GM12864 (cell line): Measurements from ENCODE around the gene DEF6.

Experiments used
- DNase-seq: peaks from one replicate; pipeline ENCODE4 v3.0.0-alpha.2; 2011; ENCODE audit warnings: low read depth
- H3K4me3 ChIP-seq: 2 replicates; pipeline ENCODE4 v1.5.1; 2011; ENCODE audit warnings: mild to moderate bottlenecking, low read depth, low read length, control low read depth
- CTCF ChIP-seq: IDR thresholded peaks from 2 replicates; pipeline ENCODE4 v1.5.1; 2011; ENCODE audit warnings: low read depth, mild to moderate bottlenecking, moderate library complexity, low read length, control low read depth, inconsistent platforms; ENCODE audit errors: missing control alignments

Gene DEF6

GRCh38 chr6:35265523-35265922, 32.1 kb upstream of the DEF6 start:
- DNase-seq, result no peak
- no peak for TF ChIP-seq CTCF
- no peak overlapping the region for H3K4me3 ChIP-seq

DNA sequence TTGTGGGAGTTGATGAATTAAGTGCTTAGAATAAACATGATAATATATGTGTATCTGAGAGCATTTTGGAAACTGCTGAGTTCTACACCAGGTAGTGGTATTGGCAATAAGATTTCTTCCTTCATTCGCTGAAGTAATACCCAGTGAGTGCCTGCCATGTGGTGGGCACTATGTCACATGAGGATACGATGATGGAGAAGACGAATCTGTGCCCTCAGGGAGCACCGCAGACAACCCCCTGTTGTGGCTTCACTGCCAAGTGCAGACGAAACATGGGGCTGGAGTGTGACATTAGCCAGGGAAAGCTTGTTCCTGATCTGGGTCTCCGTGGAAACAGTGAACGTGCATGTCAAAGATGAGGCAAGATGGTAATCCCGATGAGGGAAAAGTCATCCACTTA, 30.2 kb upstream of the DEF6 start:
- H3K4me3 ChIP-seq, result no peak overlapping the region
- TF ChIP-seq CTCF, result no peak
- DNase-seq, result no peak

- H3K4me3 ChIP-seq, result no peak overlapping the region
- TF ChIP-seq CTCF, result no peak
- DNase-seq, result no peak
Measured at GRCh38 chr6:35267897-35268296, 29.7 kb upstream of the DEF6 start.

DNA sequence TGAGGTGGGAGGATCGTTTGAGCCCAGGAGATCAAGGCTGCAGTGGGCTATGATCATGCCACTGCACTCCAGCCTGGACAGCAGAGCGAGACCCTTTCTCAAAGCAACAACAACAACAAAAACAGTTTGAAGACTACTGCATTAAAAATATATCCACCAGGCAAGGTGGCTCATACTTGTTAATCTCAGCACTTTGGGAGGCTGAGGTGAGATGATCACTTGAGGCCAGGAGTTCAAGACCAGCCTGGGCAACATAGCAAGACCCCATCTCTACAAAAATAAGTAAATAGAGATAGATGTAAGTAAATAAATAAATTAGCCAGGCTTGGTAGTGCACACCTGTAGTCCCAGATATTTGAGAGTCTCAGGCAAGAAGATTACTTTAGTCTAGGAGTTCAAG, 25.6 kb upstream of the DEF6 start:
- H3K4me3 ChIP-seq, result no peak overlapping the region
- TF ChIP-seq CTCF, result no peak
- no peak for DNase-seq

DNA sequence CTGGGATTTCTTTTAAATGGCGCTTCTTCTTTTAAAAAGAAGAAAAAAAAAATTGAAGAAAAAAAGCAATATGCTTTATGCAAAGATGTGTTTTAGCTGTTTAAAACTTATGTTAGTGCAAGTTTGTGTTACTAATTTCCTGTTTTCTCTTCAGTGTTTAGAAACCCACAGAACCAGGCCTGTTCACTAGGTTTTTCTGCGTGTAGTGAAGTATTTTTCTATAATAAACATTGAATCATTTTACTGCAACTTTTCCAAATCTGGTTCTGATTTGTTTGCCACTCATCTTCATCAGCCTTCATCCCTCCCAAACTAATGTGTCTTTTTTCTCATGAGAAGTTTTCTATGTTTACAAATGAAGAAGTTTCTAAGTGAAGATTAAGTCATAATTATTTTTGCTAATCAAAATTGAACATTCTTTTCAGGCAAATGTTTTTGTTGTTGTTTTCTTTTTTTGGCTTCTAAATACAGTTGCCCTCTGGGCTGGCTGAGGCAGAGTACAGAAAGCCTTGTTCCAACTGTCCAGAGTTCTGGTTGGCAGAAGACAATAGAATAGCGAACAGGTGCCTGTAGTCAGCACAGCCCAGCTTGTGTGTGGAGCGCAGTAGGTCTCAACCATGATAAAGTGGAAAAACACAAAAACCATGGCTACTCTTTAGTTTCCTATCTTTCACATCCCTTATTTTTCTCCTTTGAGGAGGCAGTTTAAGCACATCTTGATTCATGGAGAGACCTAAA, 23.6 kb upstream of the DEF6 start:
- no peak overlapping the region for H3K4me3 ChIP-seq
- TF ChIP-seq CTCF, result no peak
- no peak for DNase-seq

- H3K4me3 ChIP-seq, result no peak overlapping the region
- TF ChIP-seq CTCF, result no peak
- no peak for DNase-seq
Measured at GRCh38 chr6:35275744-35276260, 21.8 kb upstream of the DEF6 start.

- no peak overlapping the region for H3K4me3 ChIP-seq
- no peak for DNase-seq
- no peak for TF ChIP-seq CTCF
Measured at GRCh38 chr6:35278708-35279107, 18.9 kb upstream of the DEF6 start.
